Mucosa of descending colon (tissue), 3 donors: Measurements from ENCODE around the gene DOCK9. TPM values are rescaled to one million over a fixed set of nuclear protein-coding genes. Genes with fewer than 3 reads are reported as not detected.

Experiments
- ATAC-seq: fragments of 200-7000 bp; cut with Tn5 transposase; one replicate; pipeline ENCODE4 v1.9.1; 2020; ENCODE audit warnings: mild to moderate bottlenecking, moderate library complexity
- DNase-seq, 3 donors: peaks; one replicate each; pipeline ENCODE4 v3.0.0-alpha.2; 2020
- H3K36me3 ChIP-seq: fragments of 200-600 bp; one replicate; pipeline ENCODE4 v1.8.0; 2021; ENCODE audit warnings: low read depth, mild to moderate bottlenecking
- H3K4me1 ChIP-seq: fragments of 200-600 bp; one replicate; pipeline ENCODE4 v1.8.0; 2021; ENCODE audit warnings: low read depth, mild to moderate bottlenecking
- H3K4me3 ChIP-seq: fragments of 200-600 bp; one replicate; pipeline ENCODE4 v1.8.0; 2021; ENCODE audit warnings: mild to moderate bottlenecking
- H3K9me3 ChIP-seq: fragments of 200-600 bp; one replicate; pipeline ENCODE4 v1.8.0; 2021; ENCODE audit warnings: mild to moderate bottlenecking
- intact Hi-C, 2 donors: fragments of 100-400 bp; cut with DNase I in 1 of 2; cut with micrococcal nuclease in 1 of 2; formaldehyde crosslinking; loops; one replicate each; pipeline versions ENCODE4 v1.11.0 to v1.11.1; 2022; cut with DNase I, micrococcal nuclease
- total RNA-seq, 3 donors: library from RNA; stranded (reverse); fragmentation: NEBNext Ultra II Directional in 2 of 3; extraction: Animal tissue kit (Norgen Biotek cat#: 25700) in 2 of 3; gene quantifications; one replicate each; pipeline versions ENCODE4 v1.2.1 to v1.2.4, GENCODE V29; 2021 to 2023
- TF ChIP-seq, protein P1 (sequence below): fragments of 200-600 bp; IDR thresholded peaks from one replicate; pipeline ENCODE4 v1.8.0; 2022; ENCODE audit warnings: antibody characterized with exemption, mild to moderate bottlenecking
- donor health status: DM: no; HTN: no; CAD: no; lungs with moderate emphysema.
- donor health status: DM: no; HTN: no; CAD: no.
- donor health status: DM: no; HTN: yes; CAD: no.

DOCK9 gene
- total RNA-seq, 3 donors from 2014 or later = 52.0 to 136 (median 54.4) TPM

DNA sequence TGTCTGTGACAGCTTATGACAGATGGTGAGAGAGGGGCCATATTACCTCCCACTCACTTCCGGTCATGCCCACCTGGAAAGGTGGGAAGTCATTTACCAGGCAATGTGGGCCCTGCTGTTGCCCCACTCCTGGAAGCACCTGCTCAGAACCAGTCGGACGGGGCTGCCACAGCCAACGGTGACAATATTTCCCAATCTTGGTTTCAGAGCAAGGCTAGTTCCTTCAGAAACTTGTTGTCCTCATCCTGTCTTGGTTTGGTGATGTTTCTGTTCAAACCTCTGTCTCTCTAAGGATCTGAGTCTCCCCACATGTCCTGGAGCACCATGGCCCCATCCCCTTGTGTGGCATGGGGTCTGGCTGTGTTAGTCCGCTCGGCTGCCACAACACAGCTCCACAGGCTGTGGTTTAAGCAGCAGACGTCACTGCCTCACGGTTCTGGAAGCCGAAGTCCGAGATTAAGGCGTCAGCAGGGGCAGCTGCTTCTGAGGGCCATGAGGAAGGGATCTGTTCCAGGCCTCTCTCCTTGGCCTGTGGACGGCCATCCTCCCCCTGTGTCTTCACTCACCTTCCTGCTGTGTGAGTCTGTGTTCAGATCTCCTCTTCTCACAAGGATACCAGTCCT lies 193.9 kb downstream of the DOCK9 start:
- intact Hi-C loops = no loop called here
- Histone ChIP-seq H3K9me3 (no peaks in the 10 kb centered on the region), H3K36me3 (no peaks in the 10 kb centered on the region), H3K4me1 (no peaks in the 10 kb centered on the region), H3K4me3 (no peak overlapping the region)
- ATAC-seq (no peak), DNase-seq (no peak)
- TF ChIP-seq, protein P1, sequence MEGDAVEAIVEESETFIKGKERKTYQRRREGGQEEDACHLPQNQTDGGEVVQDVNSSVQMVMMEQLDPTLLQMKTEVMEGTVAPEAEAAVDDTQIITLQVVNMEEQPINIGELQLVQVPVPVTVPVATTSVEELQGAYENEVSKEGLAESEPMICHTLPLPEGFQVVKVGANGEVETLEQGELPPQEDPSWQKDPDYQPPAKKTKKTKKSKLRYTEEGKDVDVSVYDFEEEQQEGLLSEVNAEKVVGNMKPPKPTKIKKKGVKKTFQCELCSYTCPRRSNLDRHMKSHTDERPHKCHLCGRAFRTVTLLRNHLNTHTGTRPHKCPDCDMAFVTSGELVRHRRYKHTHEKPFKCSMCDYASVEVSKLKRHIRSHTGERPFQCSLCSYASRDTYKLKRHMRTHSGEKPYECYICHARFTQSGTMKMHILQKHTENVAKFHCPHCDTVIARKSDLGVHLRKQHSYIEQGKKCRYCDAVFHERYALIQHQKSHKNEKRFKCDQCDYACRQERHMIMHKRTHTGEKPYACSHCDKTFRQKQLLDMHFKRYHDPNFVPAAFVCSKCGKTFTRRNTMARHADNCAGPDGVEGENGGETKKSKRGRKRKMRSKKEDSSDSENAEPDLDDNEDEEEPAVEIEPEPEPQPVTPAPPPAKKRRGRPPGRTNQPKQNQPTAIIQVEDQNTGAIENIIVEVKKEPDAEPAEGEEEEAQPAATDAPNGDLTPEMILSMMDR = no peak

DNA sequence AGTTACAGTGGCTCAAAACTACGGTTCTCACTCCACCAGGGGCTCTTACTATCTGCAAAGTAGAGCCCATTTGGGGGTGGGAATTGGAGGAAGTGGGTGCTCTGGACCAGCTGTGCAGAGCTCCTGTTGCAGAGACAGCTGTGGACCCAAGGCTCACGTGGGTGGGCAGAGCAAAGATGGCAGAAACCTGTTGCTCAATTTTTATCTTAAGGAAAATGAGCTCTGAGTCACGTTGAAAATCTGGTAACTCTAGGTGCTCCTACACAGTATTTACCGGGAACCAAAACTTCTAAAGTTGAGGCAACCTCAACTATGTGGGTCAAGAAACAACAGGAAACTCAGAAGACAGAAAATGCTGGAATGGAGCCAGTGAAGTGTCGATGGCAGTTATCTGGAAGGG lies 195.2 kb downstream of the DOCK9 start:
- no peak for ATAC-seq
- TF ChIP-seq, protein P1 = no peak

DNA sequence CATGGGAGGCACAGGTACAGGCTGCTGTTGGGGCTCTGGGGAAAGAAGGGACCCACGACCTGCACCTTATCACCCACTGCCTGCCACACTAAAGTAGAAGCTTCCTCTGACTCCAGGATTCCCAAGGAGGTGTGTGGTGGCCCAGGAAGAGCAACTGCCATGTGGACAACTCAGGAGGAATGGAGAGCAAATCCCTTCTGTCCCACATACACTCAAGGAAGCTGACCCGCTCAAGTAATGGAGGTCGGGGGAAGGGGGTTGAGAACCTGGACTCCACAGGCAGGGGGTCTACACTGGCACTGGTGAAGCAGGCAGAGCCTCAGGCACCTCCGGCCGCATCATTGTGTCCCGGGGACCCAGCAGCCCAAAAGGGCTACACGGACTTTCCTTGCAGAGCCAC lies 196.0 kb downstream of the DOCK9 start:
- intact Hi-C loops = no loop called here
- H3K36me3 ChIP-seq = no peaks in the 10 kb centered on the region
- TF ChIP-seq, protein P1 = no peak

More for the DNA sequence above, 195.2 kb downstream of the DOCK9 start:
- intact Hi-C loops = no loop called here
- DNase-seq = no peak
- Histone ChIP-seq H3K36me3 (no peaks in the 10 kb centered on the region), H3K9me3 (no peaks in the 10 kb centered on the region), H3K4me3 (no peak overlapping the region), H3K4me1 (no peaks in the 10 kb centered on the region)

DNA sequence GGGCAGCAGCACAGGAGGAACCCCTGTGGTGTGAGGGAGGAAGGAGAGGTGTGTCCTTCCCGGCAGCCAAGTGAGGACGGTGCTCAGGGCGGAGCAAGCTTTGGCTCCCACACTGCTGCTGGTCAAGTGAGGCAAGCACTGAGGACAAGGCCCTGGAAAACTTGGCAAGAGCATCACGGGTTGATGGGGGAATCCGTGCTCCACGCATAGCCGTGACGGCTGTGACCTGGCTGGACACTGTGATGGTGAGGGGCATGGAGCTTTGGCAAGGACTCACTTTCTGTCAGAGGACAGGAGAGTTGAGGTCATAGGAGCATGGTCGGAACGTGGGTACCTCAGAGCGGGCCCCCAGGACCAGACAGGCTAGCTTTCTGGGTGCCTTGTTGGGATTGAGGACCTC lies 196.4 kb downstream of the DOCK9 start:
- Histone ChIP-seq H3K36me3 (no peaks in the 10 kb centered on the region), H3K9me3 (no peaks in the 10 kb centered on the region), H3K4me3 (no peak overlapping the region), H3K4me1 (no peaks in the 10 kb centered on the region)
- DNase-seq = no peak
- TF ChIP-seq, protein P1 = no peak
- ATAC-seq = no peak
- intact Hi-C loops = no loop called here

More for the DNA sequence above, 196.0 kb downstream of the DOCK9 start:
- ATAC-seq = no peak
- no peak for DNase-seq
- Histone ChIP-seq H3K9me3 (no peaks in the 10 kb centered on the region), H3K4me1 (no peaks in the 10 kb centered on the region), H3K4me3 (no peak overlapping the region)

DNA sequence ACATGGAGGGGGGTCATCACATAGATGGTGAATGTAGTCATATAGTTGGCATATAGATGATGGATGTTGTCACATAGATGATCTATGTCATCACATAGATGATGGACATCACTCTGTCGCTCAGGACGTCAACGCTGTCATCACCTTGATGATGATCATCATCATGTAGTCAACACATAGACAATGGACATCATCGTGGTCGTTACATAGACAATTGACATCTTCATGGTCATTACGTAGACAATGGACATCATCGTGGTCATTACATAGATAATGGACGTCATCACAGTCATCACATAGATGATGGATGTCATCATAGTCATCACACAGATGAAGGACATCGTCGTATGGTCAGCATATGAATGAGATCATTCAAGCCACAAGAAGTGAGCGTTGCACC lies 196.8 kb downstream of the DOCK9 start:
- H3K9me3 ChIP-seq = no peaks in the 10 kb centered on the region
- no peak for DNase-seq
- H3K4me3 ChIP-seq = no peak overlapping the region
- peaks cover 1% of the 10 kb centered on the region for H3K4me1 ChIP-seq
- TF ChIP-seq, protein P1 = no peak
- intact Hi-C loops = no loop called here
- no peak for ATAC-seq
- H3K36me3 ChIP-seq = no peaks in the 10 kb centered on the region

DNA sequence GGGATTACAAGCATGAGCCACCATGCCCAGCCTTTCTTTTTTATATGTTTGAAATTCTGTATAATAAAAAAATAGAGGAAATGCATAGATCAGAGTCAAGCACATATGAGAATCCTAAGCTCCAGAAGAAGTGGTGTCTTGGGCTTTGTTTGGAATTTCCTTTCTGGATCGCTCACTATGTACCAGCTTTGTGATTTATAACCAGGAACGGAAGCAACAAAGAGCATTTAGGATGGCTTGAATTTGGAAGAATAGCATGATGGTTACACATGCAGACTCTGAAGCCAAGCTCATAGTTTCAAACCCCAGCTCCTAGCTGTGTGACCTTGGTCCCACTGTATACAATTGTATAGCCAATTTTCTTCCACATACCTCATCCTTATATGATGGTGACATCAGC lies 197.4 kb downstream of the DOCK9 start:
- ATAC-seq (no peak), DNase-seq (no peak)
- intact Hi-C loops = no loop called here
- H3K4me3 ChIP-seq = no peak overlapping the region
- no peaks in the 10 kb centered on the region for H3K36me3 ChIP-seq
- H3K4me1 ChIP-seq = peaks cover 4% of the 10 kb centered on the region
- TF ChIP-seq, protein P1 = no peak
- H3K9me3 ChIP-seq = no peaks in the 10 kb centered on the region
